ENCODE measurements around the gene ARMS2.

ARMS2 gene

DNA sequence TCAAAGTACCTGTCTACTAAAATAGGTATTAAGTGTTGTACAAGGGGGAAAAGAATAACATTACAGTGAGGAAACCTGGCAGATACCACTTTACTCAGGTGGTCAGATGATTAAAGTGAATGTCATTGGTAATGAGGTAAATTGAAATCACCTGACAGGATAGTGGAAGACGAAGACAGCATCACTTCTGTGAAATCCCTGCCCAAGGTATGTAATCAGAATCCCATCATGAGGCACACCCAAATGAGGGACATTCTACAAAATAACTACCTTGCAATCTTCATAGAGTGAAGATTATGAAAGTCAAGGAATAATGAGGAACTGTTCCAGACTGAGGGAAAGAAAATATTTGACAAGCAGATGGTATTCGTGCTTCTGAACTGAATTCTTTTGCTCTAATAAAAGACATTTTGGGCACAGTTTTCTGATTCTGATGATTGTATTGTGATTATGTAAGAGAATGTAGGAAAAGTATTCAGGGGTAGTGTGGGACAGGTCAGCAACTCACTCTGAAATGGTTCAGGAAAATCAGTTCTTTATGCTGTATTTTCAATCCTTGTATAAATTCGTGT lies 33.3 kb upstream of the ARMS2 start:
- H3K4me3 ChIP-seq (ENCODE audit: low read depth, low read length) = no peak overlapping the region

DNA sequence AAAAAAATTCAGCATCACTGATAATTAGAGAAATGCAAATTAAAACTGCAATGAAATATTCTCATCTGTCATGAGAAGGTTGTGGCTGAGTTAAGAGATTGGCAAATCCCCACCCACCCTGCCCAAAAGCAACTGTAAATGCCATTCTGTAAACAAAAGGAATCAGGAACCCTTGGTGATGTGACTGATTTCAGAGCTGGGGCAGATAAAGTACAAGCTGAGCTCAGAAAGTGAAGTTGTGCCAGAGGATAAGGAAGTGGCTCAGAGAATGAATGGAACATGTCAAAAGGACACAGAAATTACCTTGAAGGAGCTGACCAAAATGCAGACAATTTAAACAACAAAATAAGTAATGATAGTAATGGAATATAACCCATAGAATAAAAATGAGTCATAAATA lies 32.7 kb upstream of the ARMS2 start:
- TF ChIP-seq, protein P1, sequence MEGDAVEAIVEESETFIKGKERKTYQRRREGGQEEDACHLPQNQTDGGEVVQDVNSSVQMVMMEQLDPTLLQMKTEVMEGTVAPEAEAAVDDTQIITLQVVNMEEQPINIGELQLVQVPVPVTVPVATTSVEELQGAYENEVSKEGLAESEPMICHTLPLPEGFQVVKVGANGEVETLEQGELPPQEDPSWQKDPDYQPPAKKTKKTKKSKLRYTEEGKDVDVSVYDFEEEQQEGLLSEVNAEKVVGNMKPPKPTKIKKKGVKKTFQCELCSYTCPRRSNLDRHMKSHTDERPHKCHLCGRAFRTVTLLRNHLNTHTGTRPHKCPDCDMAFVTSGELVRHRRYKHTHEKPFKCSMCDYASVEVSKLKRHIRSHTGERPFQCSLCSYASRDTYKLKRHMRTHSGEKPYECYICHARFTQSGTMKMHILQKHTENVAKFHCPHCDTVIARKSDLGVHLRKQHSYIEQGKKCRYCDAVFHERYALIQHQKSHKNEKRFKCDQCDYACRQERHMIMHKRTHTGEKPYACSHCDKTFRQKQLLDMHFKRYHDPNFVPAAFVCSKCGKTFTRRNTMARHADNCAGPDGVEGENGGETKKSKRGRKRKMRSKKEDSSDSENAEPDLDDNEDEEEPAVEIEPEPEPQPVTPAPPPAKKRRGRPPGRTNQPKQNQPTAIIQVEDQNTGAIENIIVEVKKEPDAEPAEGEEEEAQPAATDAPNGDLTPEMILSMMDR (IDR thresholded peaks at IDR 0.05; ENCODE audit: low read depth, low read length) = no peak
- H3K4me3 ChIP-seq (ENCODE audit: low read depth, low read length) = no peak overlapping the region

More for the DNA sequence above, 33.3 kb upstream of the ARMS2 start:
- TF ChIP-seq, protein P1 (IDR thresholded peaks at IDR 0.05; ENCODE audit: low read depth, low read length) = no peak

DNA sequence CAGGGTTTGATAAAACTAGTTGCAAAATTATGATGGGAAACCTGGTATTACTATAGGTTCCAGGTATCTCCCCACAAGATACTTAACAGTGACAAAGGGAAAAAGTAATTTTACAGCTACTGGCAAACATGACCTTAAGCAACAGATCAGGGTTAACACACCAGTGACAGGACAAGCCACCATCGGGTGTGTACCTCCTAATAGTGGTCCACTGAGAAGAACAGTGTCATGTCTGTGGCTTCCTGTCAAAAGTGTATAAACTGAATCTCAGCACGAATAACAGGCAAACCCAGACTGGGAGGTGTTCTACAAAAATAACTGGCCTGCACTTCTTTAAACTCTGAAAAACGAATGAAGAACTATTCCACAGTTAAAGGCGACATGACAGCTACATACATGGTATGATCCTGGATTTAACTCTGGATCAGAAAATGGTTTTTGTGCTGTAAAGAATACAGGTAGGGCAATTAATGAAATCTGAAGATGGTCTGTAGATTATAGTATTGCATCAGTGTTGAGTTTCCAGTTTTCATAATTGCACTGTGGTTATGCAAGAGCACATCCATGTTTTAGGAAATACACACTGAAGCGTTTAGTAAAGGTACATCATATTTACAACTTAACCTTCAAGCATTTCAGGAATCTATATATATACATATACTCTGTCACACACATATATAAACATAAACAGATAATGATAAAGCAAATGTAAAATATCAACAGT lies 32.0 kb upstream of the ARMS2 start:
- H3K4me3 ChIP-seq (ENCODE audit: low read depth, low read length) = no peak overlapping the region
- TF ChIP-seq, protein P1 (IDR thresholded peaks at IDR 0.05; ENCODE audit: low read depth, low read length) = no peak

DNA sequence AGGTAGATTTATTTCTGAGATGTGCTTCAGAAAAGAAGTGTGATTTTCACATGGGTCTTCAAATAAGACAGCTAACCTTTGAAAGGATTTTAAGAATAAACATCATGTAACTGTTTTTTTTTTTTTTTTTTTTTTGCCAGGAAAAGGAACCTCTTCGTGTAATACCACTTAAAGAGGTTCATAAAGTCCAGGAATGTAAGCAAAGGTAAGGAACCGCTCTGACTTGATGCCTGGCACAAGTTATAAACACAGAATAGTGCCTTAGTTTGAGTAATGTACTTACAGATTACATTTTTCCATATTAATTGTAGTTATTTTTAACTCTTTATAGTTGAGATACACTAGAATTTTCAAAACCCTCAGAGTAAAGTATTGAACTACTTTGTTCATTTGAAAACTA lies 30.4 kb upstream of the ARMS2 start:
- no peak overlapping the region for H3K4me3 ChIP-seq (ENCODE audit: low read depth, low read length)
- TF ChIP-seq, protein P1 (IDR thresholded peaks at IDR 0.05; ENCODE audit: low read depth, low read length) = no peak

DNA sequence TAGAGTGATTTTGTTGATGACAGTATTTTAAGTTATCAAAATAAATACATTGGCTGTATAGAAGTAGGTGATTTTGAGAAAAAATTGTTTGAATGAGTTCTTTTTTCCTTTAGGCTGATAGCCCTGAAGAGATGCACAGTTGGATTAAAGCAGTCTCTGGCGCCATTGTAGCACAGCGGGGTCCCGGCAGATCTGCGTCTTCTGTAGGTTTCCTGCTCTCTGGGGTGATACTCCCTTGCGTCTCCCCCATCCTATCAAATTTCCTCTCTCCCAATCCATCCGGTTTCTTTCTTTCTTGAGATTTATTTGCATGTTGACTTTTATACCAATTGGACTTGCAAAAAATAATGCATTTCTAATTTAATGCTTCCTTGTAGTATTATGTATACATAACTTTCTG lies 27.6 kb upstream of the ARMS2 start:
- TF ChIP-seq, protein P1 (IDR thresholded peaks at IDR 0.05; ENCODE audit: low read depth, low read length) = no peak
- no peak overlapping the region for H3K4me3 ChIP-seq (ENCODE audit: low read depth, low read length)

DNA sequence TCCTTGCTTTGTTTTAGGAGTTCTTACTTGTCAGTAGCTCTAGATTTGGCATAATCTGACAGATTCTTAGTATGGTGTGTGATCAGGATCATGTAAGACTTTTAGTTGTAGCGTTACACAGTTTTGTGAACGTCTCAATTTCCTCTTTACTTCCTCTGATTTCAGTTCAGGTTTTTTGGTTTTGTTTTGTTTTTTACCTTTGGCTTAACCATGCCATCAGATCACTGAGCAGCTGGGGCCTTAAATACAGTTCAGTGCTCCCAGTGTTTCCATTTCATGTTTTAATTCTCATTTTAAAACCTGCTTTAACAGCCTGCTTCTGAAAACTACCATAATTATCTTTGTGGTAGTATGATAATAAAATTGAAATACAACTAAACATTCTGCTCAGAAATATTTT lies 27.2 kb upstream of the ARMS2 start:
- TF ChIP-seq, protein P1 (IDR thresholded peaks at IDR 0.05; ENCODE audit: low read depth, low read length) = no peak
- no peak overlapping the region for H3K4me3 ChIP-seq (ENCODE audit: low read depth, low read length)

DNA sequence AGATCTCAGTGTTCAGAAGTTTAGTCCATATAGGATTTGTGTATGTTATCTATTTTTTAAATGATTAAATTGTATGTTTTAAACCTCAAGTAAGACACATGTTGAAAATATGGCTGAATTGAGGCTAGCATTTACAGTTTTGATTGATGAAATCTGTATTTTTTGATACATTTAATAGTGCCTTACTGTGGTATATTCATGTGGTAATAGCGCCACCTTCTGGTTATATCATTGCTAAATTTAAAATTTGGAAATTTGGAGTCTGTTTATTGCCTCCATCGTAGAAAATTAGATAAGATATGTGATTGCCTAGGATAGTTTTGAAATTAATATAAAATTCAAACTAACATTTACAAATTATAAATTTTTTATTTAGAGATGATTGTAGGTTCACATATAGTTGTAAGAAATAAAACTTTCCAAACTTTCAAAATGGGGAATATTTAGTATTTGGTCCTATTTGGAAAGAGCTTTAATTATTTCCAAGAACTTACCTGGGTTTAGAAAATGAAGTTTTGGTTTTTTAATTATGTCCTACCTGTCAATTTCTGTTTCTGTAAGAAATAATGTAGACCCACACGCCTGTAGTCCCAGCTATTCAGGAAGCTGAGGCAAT lies 19.1 kb upstream of the ARMS2 start:
- TF ChIP-seq, protein P1 (IDR thresholded peaks at IDR 0.05; ENCODE audit: low read depth, low read length) = no peak
- no peak overlapping the region for H3K4me3 ChIP-seq (ENCODE audit: low read depth, low read length)

All from WI38 (cell line).